HG03159 (cell line): Measurements from ENCODE around the gene ACTR1B.
"Not testable (repeated sequence)": the region's sequence is repeated elsewhere in the genome, so short reads cannot be mapped to it uniquely, and the experiment has no call there.

Experiments
- ATAC-seq: cut with Tn5 transposase; IDR thresholded peaks from one replicate; pipeline ENCODE4 v1.9.1; 2021; ENCODE audit warnings: mild to moderate bottlenecking, moderate library complexity; ENCODE audit not compliant: unreplicated experiment

The ACTR1B gene

GRCh38 chr2:97618939-97619827 lies 44.7 kb downstream of the ACTR1B start:
- not testable (repeated sequence) for ATAC-seq

GRCh38 chr2:97617911-97618310 lies 45.9 kb downstream of the ACTR1B start:
- no peak for ATAC-seq

GRCh38 chr2:97615746-97616145 lies 48.1 kb downstream of the ACTR1B start:
- ATAC-seq = not testable (repeated sequence)

- not testable (repeated sequence) for ATAC-seq
Measured at GRCh38 chr2:97611895-97612294, 51.9 kb downstream of the ACTR1B start.

- not testable (repeated sequence) for ATAC-seq
Measured at GRCh38 chr2:97608745-97609144, 55.1 kb downstream of the ACTR1B start.
